Loucy (cell line): ENCODE results near the gene SRSF7.
"Not testable (repeated sequence)": the region's sequence is repeated elsewhere in the genome, so short reads cannot be mapped to it uniquely, and the experiment has no call there.

Experiments
- H2AFZ ChIP-seq: fragments of 200-600 bp; sonication (generic); 2 replicates; pipeline ENCODE4 v1.6.0; 2016; ENCODE audit warnings: antibody characterized with exemption, mild to moderate bottlenecking, low read length, moderate library complexity
- H3F3A ChIP-seq: fragments of 200-600 bp; 2 replicates; pipeline ENCODE4 v1.6.0; 2016; ENCODE audit warnings: antibody characterized with exemption, low read depth, mild to moderate bottlenecking
- H3K27me3 ChIP-seq: fragments of 200-600 bp; sonication (generic); 2 replicates; pipeline ENCODE4 v1.6.1; 2014; ENCODE audit warnings: low read length, mild to moderate bottlenecking; ENCODE audit not compliant: insufficient read depth, poor library complexity, severe bottlenecking
- H3K36me3 ChIP-seq: fragments of 200-600 bp; sonication (generic); 2 replicates; pipeline ENCODE4 v1.6.1; 2016; ENCODE audit warnings: low read length; ENCODE audit not compliant: insufficient read depth
- H3K4me1 ChIP-seq: fragments of 200-600 bp; sonication (generic); 2 replicates; pipeline ENCODE4 v1.5.1; 2014; ENCODE audit warnings: low read length, mild to moderate bottlenecking; ENCODE audit not compliant: insufficient read depth, poor library complexity, severe bottlenecking
- H3K4me2 ChIP-seq: fragments of 200-600 bp; sonication (generic); 2 replicates; pipeline ENCODE4 v1.6.0; 2014; ENCODE audit warnings: antibody characterized with exemption, low read length, low read depth, mild to moderate bottlenecking; ENCODE audit not compliant: poor library complexity, severe bottlenecking
- H3K4me3 ChIP-seq: fragments of 200-600 bp; sonication (generic); 2 replicates; pipeline ENCODE4 v1.5.1; 2014; ENCODE audit warnings: low read length, mild to moderate bottlenecking, mixed read lengths; ENCODE audit not compliant: poor library complexity, severe bottlenecking
- H3K79me2 ChIP-seq: fragments of 200-600 bp; sonication (generic); 2 replicates; pipeline ENCODE4 v1.6.1; 2014; ENCODE audit warnings: low read length; ENCODE audit not compliant: insufficient read depth
- H3K9ac ChIP-seq: fragments of 200-600 bp; sonication (generic); 2 replicates; pipeline ENCODE4 v1.6.0; 2014; ENCODE audit warnings: mild to moderate bottlenecking, low read depth, low read length, moderate library complexity; ENCODE audit not compliant: poor library complexity, severe bottlenecking
- H3K9me2 ChIP-seq: fragments of 200-600 bp; sonication (generic); replicated peaks from 2 replicates; pipeline ENCODE4 v1.6.1; 2016; ENCODE audit warnings: low read depth, low read length, mixed read lengths
- H3K9me3 ChIP-seq: fragments of 200-600 bp; sonication (generic); 2 replicates; pipeline ENCODE4 v1.6.1; 2014; ENCODE audit warnings: mild to moderate bottlenecking, antibody characterized with exemption, low read length, low read depth; ENCODE audit not compliant: insufficient read depth
- H4K20me1 ChIP-seq: fragments of 200-600 bp; sonication (generic); 2 replicates; pipeline ENCODE4 v1.6.0; 2014; ENCODE audit warnings: antibody characterized with exemption, low read length, mild to moderate bottlenecking; ENCODE audit not compliant: insufficient read depth, poor library complexity, severe bottlenecking
- CTCF ChIP-seq: fragments of 200-600 bp; sonication (generic); conservative IDR thresholded peaks from 2 replicates; pipeline ENCODE4 v1.5.1; 2014; ENCODE audit warnings: mild to moderate bottlenecking, antibody characterized with exemption, low read length
- EZH2phosphoT487 ChIP-seq: fragments of 200-600 bp; IDR thresholded peaks from 2 replicates; pipeline ENCODE4 v1.6.1; 2018; ENCODE audit warnings: antibody characterized with exemption, mild to moderate bottlenecking, moderate library complexity, borderline replicate concordance

SRSF7 gene

GRCh38 chr2:38750891-38751595 lies at the start of gene SRSF7:
SRSF7 (minus strand) TSS chr2:38751361; CDS start chr2:38751256, 105 bp downstream.
- Histone ChIP-seq H3K36me3 (peaks cover 42% of the 10 kb centered on the region), H3K4me3 (peak within 1 kb of the TSS; percentile 100), H3K27me3 (peaks cover 15% of the 10 kb centered on the region), H4K20me1 (peaks cover 50% of the 10 kb centered on the region), H3K9me3 (no peaks in the 10 kb centered on the region), H3K4me2 (peak within 1 kb of the TSS; percentile 89), H3F3A (no peaks in the 10 kb centered on the region), H2AFZ (peak within 1 kb of the TSS; percentile 92), H3K9me2 (no peaks in the 10 kb centered on the region), H3K9ac (peak within 1 kb of the TSS; percentile 99), H3K4me1 (peaks cover 41% of the 10 kb centered on the region), H3K79me2 (peaks cover 51% of the 10 kb centered on the region)
- no peak for TF ChIP-seq CTCF
- TF ChIP-seq EZH2phosphoT487, result no peak

- no peak overlapping the region for H3K4me2 ChIP-seq
- no peak overlapping the region for H2AFZ ChIP-seq
- H3K9ac ChIP-seq, result no peak overlapping the region
- H3K36me3 ChIP-seq, result no peaks in the 10 kb centered on the region; the same call in 1 of the 2 replicates
- H3K4me3 ChIP-seq, result no peak overlapping the region
- TF ChIP-seq EZH2phosphoT487, result no peak
- no peak for TF ChIP-seq CTCF
- H3K27me3 ChIP-seq, result no peaks in the 10 kb centered on the region
- H3K79me2 ChIP-seq, result no peaks in the 10 kb centered on the region
- no peaks in the 10 kb centered on the region for H3K4me1 ChIP-seq
- H4K20me1 ChIP-seq, result no peaks in the 10 kb centered on the region
- no peaks in the 10 kb centered on the region for H3F3A ChIP-seq
- H3K9me3 ChIP-seq, result no peaks in the 10 kb centered on the region
- no peaks in the 10 kb centered on the region for H3K9me2 ChIP-seq
Observed at GRCh38 chr2:38797953-38798352, 46.8 kb upstream of the SRSF7 start.

GRCh38 chr2:38797250-38797676 lies 46.1 kb upstream of the SRSF7 start:
- Histone ChIP-seq H3K36me3 (no peaks in the 10 kb centered on the region; the same call in 1 of the 2 replicates), H3K4me3 (no peak overlapping the region), H3K9ac (no peak overlapping the region), H3F3A (no peaks in the 10 kb centered on the region), H3K79me2 (no peaks in the 10 kb centered on the region), H4K20me1 (no peaks in the 10 kb centered on the region), H2AFZ (no peak overlapping the region), H3K4me1 (no peaks in the 10 kb centered on the region), H3K4me2 (no peak overlapping the region), H3K27me3 (no peaks in the 10 kb centered on the region), H3K9me3 (no peaks in the 10 kb centered on the region), H3K9me2 (no peaks in the 10 kb centered on the region)
- TF ChIP-seq CTCF, result no peak
- no peak for TF ChIP-seq EZH2phosphoT487

- H3K4me3 ChIP-seq, H2AFZ ChIP-seq, H3K27me3 ChIP-seq, H3K9me3 ChIP-seq, H3K4me2 ChIP-seq, H3K79me2 ChIP-seq, H3K4me1 ChIP-seq, H3F3A ChIP-seq, H3K9ac ChIP-seq, H3K36me3 ChIP-seq, H4K20me1 ChIP-seq, H3K9me2 ChIP-seq: not testable (repeated sequence)
Observed at GRCh38 chr2:38795016-38795415, 43.9 kb upstream of the SRSF7 start.
